ENCODE measurements around the gene MACROH2A1.

The MACROH2A1 gene

DNA sequence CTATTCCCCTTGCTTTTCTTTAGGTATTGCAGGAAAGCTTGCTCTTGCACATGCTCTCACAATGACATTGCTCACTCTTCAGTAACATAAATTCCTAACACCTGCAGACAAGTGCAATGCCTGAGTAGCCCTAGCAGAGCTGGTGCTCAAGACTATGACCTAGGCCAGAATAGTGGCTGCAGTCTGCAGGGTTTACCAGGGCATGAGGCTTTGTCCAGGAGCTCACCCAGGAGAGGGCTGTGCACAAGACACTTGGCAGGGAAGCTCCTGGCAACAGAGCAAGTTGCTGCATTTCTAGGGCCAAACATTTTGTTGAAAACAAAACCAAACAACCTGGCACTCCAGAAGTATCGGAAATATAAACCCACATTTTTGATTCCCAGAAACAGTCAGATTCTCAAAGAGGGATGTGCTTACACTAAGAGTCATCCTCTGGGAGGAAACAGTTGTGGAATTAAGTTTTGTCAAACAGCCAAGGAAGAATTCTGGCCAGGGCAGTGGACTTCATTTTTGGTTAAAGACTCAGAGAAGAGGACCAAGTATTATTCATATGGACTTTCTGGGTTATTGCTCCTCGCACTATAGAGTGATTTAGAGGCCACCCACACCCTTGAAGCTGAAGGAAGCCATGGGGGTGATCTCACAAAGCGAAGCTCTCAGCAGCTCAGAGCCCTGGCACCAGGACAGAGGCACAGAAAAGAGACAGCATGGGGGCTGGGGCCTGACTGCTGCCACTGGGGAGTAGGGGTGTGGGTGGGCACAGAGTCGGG is 44.9 kb downstream of the MACROH2A1 start:
- no peak for DNase-seq

- DNase-seq = no peak
Measured at GRCh38 chr5:135350536-135350935, 48.5 kb downstream of the MACROH2A1 start.

DNA sequence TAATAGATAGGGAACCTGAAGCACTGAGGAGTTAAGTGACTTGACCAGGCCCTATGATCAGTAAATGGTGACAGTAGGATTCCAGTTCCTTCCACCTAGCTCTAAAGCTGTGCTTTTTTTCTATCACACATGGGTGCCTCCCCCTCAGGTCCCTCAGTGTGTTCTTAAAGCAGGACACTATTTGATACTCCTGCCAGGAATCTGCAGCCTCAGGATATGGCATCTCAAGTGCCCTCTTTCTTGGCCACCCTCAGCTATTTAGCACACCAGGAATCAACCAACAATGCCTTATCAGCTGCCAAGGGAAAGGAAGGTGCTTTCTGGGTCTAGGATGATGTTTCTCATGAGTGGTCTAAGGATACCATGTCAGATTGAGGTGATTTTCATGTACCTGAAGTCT is 49.1 kb downstream of the MACROH2A1 start:
- DNase-seq = no peak

- DNase-seq = no peak
Measured at GRCh38 chr5:135349451-135349850, 49.6 kb downstream of the MACROH2A1 start.

- no peak for DNase-seq
Measured at GRCh38 chr5:135348918-135349317, 50.1 kb downstream of the MACROH2A1 start.

DNA sequence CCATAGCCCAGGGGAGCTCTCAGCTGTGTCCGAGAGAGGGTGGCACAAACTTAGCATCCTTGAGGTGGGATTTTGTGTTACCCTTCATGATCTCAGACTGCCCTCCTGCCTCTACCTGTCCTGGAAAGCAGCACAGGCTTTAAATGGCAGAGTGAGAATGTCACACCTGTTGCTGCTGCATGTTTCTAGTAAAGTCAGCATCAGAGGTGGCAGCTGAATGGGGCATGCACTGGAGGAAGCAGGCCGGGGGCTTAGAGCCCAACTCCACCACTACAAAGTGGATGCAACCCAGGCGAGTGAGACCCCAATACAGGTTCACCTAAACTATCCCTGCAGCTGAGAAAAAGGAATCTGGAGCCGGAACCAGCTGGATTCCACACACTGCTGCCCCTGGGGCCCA is 51.6 kb downstream of the MACROH2A1 start:
- DNase-seq = no peak

GRCh38 chr5:135345956-135346731 is 52.9 kb downstream of the MACROH2A1 start:
- DNase-seq = no peak

- DNase-seq = no peak
Measured at GRCh38 chr5:135344349-135344748, 54.7 kb downstream of the MACROH2A1 start.

GRCh38 chr5:135343413-135343812 is 55.6 kb downstream of the MACROH2A1 start:
- DNase-seq = no peak

GRCh38 chr5:135342551-135342875 is 56.5 kb downstream of the MACROH2A1 start:
- no peak for DNase-seq

GRCh38 chr5:135341696-135342550 is 57.1 kb downstream of the MACROH2A1 start:
- DNase-seq = no peak

GRCh38 chr5:135341016-135341666 is 57.9 kb downstream of the MACROH2A1 start:
- no peak for DNase-seq

- DNase-seq = no peak
Measured at GRCh38 chr5:135340568-135340967, 58.5 kb downstream of the MACROH2A1 start.

DNA sequence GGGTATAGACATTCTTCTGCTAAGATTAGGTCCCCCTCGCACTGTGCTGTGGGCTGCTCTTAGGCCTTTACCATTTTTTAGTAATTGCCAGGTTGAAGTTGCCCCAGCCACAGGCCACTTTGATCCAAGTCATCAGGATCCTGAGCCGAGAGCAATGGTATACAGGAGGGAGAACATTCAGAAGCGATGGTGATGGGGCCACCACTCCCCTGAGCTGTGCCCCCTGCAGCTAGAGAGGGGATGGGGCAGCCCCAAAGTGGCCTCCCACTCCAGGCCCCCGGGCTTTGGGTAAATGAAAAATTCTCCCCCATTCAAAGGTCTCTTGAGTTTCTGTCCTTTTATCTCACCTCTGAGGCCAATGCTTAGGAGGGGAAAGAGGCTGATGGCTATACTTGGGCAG is 59.4 kb downstream of the MACROH2A1 start:
- no peak for DNase-seq

DNA sequence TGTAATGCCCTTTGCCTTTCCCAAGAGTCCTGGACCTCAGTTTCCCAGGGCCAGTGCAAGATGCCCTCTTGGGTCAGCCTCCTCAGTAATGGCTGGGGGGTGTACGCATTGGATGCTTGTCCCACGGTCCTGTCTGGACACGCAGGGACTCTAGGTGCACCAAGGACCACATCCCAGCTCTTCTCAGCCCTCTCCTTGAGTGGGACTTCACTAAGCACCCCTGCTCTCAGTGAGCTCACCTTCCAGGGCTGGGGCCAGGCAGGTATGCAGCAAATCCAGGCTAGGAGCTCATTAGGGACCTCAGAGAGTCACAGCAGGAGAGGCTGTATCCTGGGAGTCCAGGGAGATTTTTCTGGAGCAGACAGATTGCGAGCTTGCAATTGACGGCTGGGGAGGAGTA is 59.8 kb downstream of the MACROH2A1 start:
- DNase-seq = no peak

DNA sequence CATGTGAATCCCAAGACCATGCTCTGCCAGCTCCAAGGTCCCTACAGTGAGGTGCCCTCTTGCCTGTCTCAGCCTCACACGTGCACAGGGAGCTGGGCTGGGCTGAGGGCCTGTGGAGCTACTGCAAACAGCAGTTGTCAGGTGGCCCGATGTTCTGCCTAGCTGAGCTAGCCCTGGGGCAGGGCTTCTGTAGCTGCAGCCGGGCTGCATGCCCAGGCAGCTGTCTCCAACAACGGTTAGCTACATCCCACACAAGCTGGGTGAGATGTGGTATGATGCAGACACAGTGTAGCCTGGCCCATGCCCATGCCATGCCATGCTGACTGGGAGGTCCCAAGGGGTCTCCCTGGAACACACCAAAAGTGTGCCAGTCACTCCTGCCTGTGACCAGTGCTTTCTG is 62.0 kb downstream of the MACROH2A1 start:
- no peak for DNase-seq

DNA sequence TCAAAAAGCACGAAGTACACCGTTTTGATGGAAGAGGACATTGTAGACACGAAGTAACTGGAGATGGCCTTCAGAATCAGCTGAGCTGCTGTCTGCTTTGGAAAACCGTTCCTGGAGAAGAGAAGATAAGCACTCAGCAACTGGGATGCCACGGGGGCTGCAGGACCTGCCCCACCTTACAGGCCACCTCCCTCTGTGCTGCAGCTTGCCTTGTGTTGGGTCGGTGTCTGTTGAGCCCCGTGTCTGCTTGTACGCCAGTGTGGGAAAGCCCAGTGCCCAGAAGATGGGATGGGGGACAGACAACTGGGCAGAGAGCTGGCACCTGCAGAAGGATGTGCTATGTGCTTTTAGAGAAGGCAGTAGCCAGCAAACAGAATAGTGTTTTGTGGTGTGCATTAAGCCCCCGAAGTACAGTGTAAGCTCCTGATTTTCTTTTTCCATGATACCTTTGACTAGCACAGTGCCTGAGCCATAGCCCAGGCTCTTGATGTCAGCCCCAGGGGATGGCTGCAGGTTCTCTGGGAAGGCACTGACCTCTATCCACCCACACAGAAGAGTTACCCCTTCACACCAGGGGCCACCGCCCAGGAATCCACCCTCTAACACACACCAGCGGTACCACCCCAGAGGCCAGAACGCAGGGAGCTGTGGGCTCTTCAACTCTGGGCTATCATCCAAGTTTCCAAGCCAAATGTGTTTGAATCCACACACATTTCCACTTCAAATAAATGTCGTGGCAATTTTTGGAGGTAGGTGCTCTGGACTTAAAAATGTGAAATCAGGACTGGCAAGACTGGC is 63.8 kb downstream of the MACROH2A1 start:
- no peak for DNase-seq

GRCh38 chr5:135333732-135334515 is 65.1 kb downstream of the MACROH2A1 start:
- DNase-seq = no peak

- DNase-seq = peak; percentile 29 to 43
Measured at GRCh38 chr5:135332519-135333150, 66.4 kb downstream of the MACROH2A1 start.

- DNase-seq = no peak
Measured at GRCh38 chr5:135331612-135332011, 67.4 kb downstream of the MACROH2A1 start.

DNA sequence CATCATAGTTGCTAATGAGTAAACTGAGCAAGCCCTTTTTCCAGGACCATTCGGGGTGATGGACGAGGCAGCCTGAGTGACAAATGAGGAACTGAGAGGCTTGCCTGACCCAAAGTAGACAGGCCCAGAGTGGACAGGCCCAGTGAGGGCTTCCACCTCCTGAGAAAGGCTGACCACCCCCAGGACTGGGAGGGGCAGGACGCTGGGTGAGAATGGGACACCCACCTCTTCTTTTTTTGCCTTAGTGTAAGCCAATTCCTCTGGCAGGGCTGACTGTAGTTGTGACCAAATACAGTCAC is 68.3 kb downstream of the MACROH2A1 start:
- peak in 1 of 2 donors; percentile 16 for DNase-seq

All from inflammatory macrophage (primary cell).